Bronchial epithelial cell (primary cell): ENCODE results near the gene HAP1. TPM values are rescaled to one million over a fixed set of nuclear protein-coding genes. Genes with fewer than 3 reads are reported as not detected.
A peak's percentile ranks its signal among the peaks of the same experiment; 100 is the strongest.

Source experiments
- DNase-seq: peaks from one replicate; pipeline ENCODE4 v3.0.0-alpha.2; 2010; ENCODE audit warnings: low read depth
- FAIRE-seq: peaks from 2 replicates; lab custom pipeline; 2011; peaks lifted over from hg19 to GRCh38; lab: Jason Lieb, UNC
- H3K27me3 ChIP-seq: 2 replicates; pipeline ENCODE4 v1.5.1; 2011; ENCODE audit warnings: low read length; ENCODE audit not compliant: control insufficient read depth, insufficient read depth
- H3K36me3 ChIP-seq: 2 replicates; pipeline ENCODE4 v1.5.1; 2011; ENCODE audit warnings: low read length; ENCODE audit not compliant: control insufficient read depth, insufficient read depth
- H3K4me3 ChIP-seq: 2 replicates; pipeline ENCODE4 v1.5.1; 2011; ENCODE audit warnings: mild to moderate bottlenecking, low read depth, low read length, control low read depth
- total RNA-seq: library from RNA; depleted of rRNA; stranded (reverse); fragments of >200 nt; gene quantifications from 2 replicates; pipeline ENCODE4 v1.2.1, GENCODE V29; 2014
- TF ChIP-seq, protein P1 (sequence below): IDR thresholded peaks from 2 replicates; pipeline ENCODE4 v1.5.1; 2011; ENCODE audit warnings: mild to moderate bottlenecking, moderate library complexity, low read length, control low read depth, inconsistent platforms; ENCODE audit not compliant: insufficient read depth, severe bottlenecking

Gene HAP1
- total RNA-seq, 1 donor from 2014 or later = 2.6 TPM

GRCh38 chr17:41772218-41772585, 37.8 kb upstream of the HAP1 start:
- Histone ChIP-seq H3K36me3 (peaks cover 56% of the 10 kb centered on the region), H3K4me3 (no peak overlapping the region), H3K27me3 (no peaks in the 10 kb centered on the region)
- peak; percentile 47 for FAIRE-seq
- TF ChIP-seq, protein P1, sequence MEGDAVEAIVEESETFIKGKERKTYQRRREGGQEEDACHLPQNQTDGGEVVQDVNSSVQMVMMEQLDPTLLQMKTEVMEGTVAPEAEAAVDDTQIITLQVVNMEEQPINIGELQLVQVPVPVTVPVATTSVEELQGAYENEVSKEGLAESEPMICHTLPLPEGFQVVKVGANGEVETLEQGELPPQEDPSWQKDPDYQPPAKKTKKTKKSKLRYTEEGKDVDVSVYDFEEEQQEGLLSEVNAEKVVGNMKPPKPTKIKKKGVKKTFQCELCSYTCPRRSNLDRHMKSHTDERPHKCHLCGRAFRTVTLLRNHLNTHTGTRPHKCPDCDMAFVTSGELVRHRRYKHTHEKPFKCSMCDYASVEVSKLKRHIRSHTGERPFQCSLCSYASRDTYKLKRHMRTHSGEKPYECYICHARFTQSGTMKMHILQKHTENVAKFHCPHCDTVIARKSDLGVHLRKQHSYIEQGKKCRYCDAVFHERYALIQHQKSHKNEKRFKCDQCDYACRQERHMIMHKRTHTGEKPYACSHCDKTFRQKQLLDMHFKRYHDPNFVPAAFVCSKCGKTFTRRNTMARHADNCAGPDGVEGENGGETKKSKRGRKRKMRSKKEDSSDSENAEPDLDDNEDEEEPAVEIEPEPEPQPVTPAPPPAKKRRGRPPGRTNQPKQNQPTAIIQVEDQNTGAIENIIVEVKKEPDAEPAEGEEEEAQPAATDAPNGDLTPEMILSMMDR = no peak
- peak; percentile 77 for DNase-seq

GRCh38 chr17:41771389-41772206, 37.2 kb upstream of the HAP1 start:
- Histone ChIP-seq H3K27me3 (no peaks in the 10 kb centered on the region), H3K36me3 (peaks cover 56% of the 10 kb centered on the region), H3K4me3 (no peak overlapping the region)
- DNase-seq = no peak
- no peak for FAIRE-seq
- TF ChIP-seq, protein P1 = no peak

- no peak overlapping the region for H3K4me3 ChIP-seq
- no peaks in the 10 kb centered on the region for H3K27me3 ChIP-seq
- no peak for DNase-seq
- peaks cover 61% of the 10 kb centered on the region for H3K36me3 ChIP-seq
- TF ChIP-seq, protein P1 = no peak
- no peak for FAIRE-seq
Observed at GRCh38 chr17:41769985-41770384, 35.5 kb upstream of the HAP1 start.

DNA sequence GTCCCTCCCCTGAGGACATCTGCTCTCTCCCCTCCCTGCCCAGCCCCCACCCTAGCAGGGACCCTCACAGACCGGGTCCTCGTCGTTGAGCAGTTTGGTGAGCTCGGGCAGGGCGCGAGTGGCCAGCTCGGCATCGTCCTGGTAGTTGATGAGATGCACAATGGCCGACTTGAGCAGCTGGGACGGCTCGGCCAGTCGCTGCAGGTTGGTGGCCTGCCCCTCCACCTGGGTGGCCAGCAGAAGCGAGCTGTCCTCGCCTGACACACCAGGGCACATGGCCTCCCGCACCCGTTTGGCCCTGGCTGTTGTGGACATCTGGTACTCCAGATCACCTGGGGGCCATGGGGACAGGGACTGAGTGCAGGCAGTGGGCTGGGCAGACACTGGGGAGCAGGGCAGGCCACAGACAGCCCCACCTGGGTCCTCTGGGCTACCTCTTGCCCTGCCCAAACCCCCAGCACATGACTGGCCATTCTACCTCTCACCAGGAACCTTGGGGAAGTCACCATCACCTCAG, 35.0 kb upstream of the HAP1 start:
- H3K27me3 ChIP-seq = no peaks in the 10 kb centered on the region
- FAIRE-seq = no peak
- peaks cover 66% of the 10 kb centered on the region for H3K36me3 ChIP-seq
- no peak for DNase-seq
- H3K4me3 ChIP-seq = no peak overlapping the region
- TF ChIP-seq, protein P1 = no peak

- no peaks in the 10 kb centered on the region for H3K27me3 ChIP-seq
- DNase-seq (no peak), FAIRE-seq (no peak)
- TF ChIP-seq, protein P1 = no peak
- peaks cover 69% of the 10 kb centered on the region for H3K36me3 ChIP-seq
- H3K4me3 ChIP-seq = no peak overlapping the region
Observed at GRCh38 chr17:41768682-41769288, 34.3 kb upstream of the HAP1 start.
